ENCODE measurements around the gene GSS. TPM values are rescaled to one million over a fixed set of nuclear protein-coding genes. Genes with fewer than 3 reads are reported as not detected.
A peak's percentile ranks its signal among the peaks of the same experiment; 100 is the strongest.

Gene GSS
- total RNA-seq, 4 donors from 2014 or later: 61.3 to 75.2 (median 64.5) TPM

DNA sequence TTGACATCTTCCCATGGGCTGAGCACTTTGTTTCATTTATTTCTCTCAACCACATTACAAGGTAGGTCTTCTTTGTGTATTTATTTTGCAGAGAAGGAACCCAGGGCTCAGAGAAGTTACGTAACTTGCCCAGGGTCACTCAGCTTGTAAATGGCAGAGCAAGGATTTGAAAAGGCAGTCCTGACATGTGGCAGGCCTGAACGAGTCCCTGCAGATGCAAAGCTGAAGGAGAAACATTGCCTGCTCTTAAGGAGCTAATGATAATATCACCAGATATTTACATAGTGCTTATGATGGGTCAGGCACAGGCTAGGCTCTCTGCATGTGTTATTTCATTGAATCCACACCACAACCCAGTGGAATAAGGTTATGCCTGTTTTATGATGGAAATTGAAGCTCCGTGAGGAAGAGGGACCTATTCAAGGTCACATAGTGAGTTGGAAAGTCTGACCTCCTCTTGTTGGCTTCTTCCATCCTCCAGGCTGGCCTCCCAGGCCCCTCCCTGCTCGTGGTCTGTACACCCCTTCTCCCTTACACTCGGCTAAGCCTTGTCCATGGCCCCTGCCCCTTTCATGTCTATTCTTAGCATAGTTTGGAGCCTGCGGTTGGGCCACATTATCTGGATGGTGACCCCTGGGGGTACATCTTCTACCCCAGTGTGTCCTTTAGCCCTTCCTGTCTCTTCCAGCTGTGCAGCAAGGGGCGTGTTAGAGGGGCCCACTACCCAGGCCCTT, 12.6 kb upstream of the GSS start:
- Histone ChIP-seq H3K4me1 (no peaks in the 10 kb centered on the region), H3K27ac (no peak overlapping the region), H3K36me3 (no peaks in the 10 kb centered on the region), H3K4me3 (no peak overlapping the region), H3K27me3 (no peaks in the 10 kb centered on the region), H3K9me3 (no peaks in the 10 kb centered on the region)
- intact Hi-C loops (cut with DNase I): no loop called here
- 62 to 66% methylated on average over 6 to 7 of the region's 7 CpGs for WGBS, 2 donors
- no peak for DNase-seq
- TF ChIP-seq, protein P1, sequence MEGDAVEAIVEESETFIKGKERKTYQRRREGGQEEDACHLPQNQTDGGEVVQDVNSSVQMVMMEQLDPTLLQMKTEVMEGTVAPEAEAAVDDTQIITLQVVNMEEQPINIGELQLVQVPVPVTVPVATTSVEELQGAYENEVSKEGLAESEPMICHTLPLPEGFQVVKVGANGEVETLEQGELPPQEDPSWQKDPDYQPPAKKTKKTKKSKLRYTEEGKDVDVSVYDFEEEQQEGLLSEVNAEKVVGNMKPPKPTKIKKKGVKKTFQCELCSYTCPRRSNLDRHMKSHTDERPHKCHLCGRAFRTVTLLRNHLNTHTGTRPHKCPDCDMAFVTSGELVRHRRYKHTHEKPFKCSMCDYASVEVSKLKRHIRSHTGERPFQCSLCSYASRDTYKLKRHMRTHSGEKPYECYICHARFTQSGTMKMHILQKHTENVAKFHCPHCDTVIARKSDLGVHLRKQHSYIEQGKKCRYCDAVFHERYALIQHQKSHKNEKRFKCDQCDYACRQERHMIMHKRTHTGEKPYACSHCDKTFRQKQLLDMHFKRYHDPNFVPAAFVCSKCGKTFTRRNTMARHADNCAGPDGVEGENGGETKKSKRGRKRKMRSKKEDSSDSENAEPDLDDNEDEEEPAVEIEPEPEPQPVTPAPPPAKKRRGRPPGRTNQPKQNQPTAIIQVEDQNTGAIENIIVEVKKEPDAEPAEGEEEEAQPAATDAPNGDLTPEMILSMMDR (IDR thresholded peaks at IDR 0.05): no peak
- TF ChIP-seq POLR2A (IDR thresholded peaks at IDR 0.05): no peak

GRCh38 chr20:34967421-34967820, 11.8 kb upstream of the GSS start:
- Histone ChIP-seq H3K4me1 (no peaks in the 10 kb centered on the region), H3K27ac (no peak overlapping the region), H3K4me3 (no peak overlapping the region), H3K27me3 (no peaks in the 10 kb centered on the region), H3K9me3 (no peaks in the 10 kb centered on the region), H3K36me3 (no peaks in the 10 kb centered on the region)
- TF ChIP-seq, protein P1 (IDR thresholded peaks at IDR 0.05): no peak
- no peak for TF ChIP-seq POLR2A (IDR thresholded peaks at IDR 0.05)
- no peak for DNase-seq
- WGBS, 2 donors: 66 to 80% methylated on average over 1 to 2 of the region's 5 CpGs
- intact Hi-C loops (cut with DNase I): no loop called here

GRCh38 chr20:34965051-34965450, 9.4 kb upstream of the GSS start:
- Histone ChIP-seq H3K4me1 (no peaks in the 10 kb centered on the region), H3K36me3 (no peaks in the 10 kb centered on the region), H3K27ac (no peak overlapping the region), H3K9me3 (no peaks in the 10 kb centered on the region), H3K4me3 (no peak overlapping the region), H3K27me3 (no peaks in the 10 kb centered on the region)
- TF ChIP-seq, protein P1 (IDR thresholded peaks at IDR 0.05): no peak
- TF ChIP-seq POLR2A (IDR thresholded peaks at IDR 0.05): no peak
- DNase-seq: no peak
- intact Hi-C loops (cut with DNase I): no loop called here
- 20 to 36% methylated on average over 1 to 5 of the region's 5 CpGs for WGBS, 2 donors

GRCh38 chr20:34964486-34964885, 8.9 kb upstream of the GSS start:
- no peak for DNase-seq
- Histone ChIP-seq H3K27ac (no peak overlapping the region), H3K27me3 (no peaks in the 10 kb centered on the region), H3K36me3 (no peaks in the 10 kb centered on the region), H3K4me1 (no peaks in the 10 kb centered on the region), H3K4me3 (no peak overlapping the region), H3K9me3 (no peaks in the 10 kb centered on the region)
- TF ChIP-seq, protein P1 (IDR thresholded peaks at IDR 0.05): no peak
- no peak for TF ChIP-seq POLR2A (IDR thresholded peaks at IDR 0.05)
- 85 to 86% methylated on average over 4 to 5 of the region's 5 CpGs for WGBS, 2 donors
- intact Hi-C loops (cut with DNase I): no loop called here

GRCh38 chr20:34956751-34957472, 1.3 kb upstream of the GSS start:
- peak overlapping the region in 1 of 4 donors; percentile 98 for H3K27ac ChIP-seq
- no peaks in the 10 kb centered on the region for H3K36me3 ChIP-seq
- DNase-seq: no peak
- no peaks in the 10 kb centered on the region for H3K9me3 ChIP-seq
- intact Hi-C loops (cut with DNase I): loop anchor here (5.0 kb wide), 1 partner anchor 85 kb away; the partner anchor contains the start of gene GGT7
- 86 to 87% methylated on average over 21 of the region's 21 CpGs for WGBS, 2 donors
- no peak overlapping the region for H3K4me3 ChIP-seq
- no peak for TF ChIP-seq POLR2A (IDR thresholded peaks at IDR 0.05)
- TF ChIP-seq, protein P1 (IDR thresholded peaks at IDR 0.05): no peak
- H3K27me3 ChIP-seq: no peaks in the 10 kb centered on the region
- peaks cover 5 to 39% (median 21%) of the 10 kb centered on the region in 3 donors for H3K4me1 ChIP-seq

All from esophagus squamous epithelium (tissue), 5 donors.